ENCODE results near the gene SHOC2. TPM values are rescaled to one million over a fixed set of nuclear protein-coding genes. Genes with fewer than 3 reads are reported as not detected.

SHOC2 gene
- total and polyA plus RNA-seq, 9 of the 15 experiments (the other 6 are each of a cell fraction or from before 2014, with no cell fraction given) = 9.2 to 17.5 (median 14.9) TPM

GRCh38 chr10:110918643-110919348 lies 608 bp upstream of the SHOC2 start, which contains the start of gene BBIP1:
BBIP1 (minus strand) TSS chr10:110919180; CDS start chr10:110918157, 1,023 bp downstream.
- H3K4me3 ChIP-seq = peak within 1 kb of the TSS; percentile 90
- 2% methylated on average over 31 of the region's 40 CpGs for WGBS (ENCODE audit: insufficient coverage, low coverage, missing lambda C conversion rate)
- H3K4me1 ChIP-seq (replicated peaks in 1 of 2; ENCODE audit: control insufficient read depth in 2 of 2, insufficient read depth in 2 of 2, low read length in 2 of 2) = peaks cover 0 to 15% of the 10 kb centered on the region in 2 experiments; a peak in 2 of 5 replicates
- H3K27me3 ChIP-seq (ENCODE audit: control insufficient read depth in 2 of 2, insufficient read depth in 2 of 2, low read length in 2 of 2) = no peaks in the 10 kb centered on the region
- peak; percentile 99 for FAIRE-seq
- ATAC-seq = peak; percentile 91
- DNase-seq (ENCODE audit: extremely low read depth in 1 of 4, low spot score in 3 of 4) = no peak
- no peaks in the 10 kb centered on the region for H3K9me1 ChIP-seq (ENCODE audit: control insufficient read depth, insufficient read depth, low read length)
- TSS peak; percentile 63 for BruUV-seq (replicated peaks)
- ChIA-PET CTCF (ENCODE audit: low intra/inter-chr PET ratio) (no interaction called here), POLR2A (interaction anchor here (0.6 to 2.4 kb wide), 16 partner anchors 8 to 1114 kb away, joined by 3 to 16 read pairs (median 4); partner anchors contain the start of gene PDCD4)
- H3K9ac ChIP-seq (ENCODE audit: insufficient read depth in 1 of 2, low read depth in 2 of 2, low read length in 2 of 2) = peak within 1 kb of the TSS; percentile 95 to 98
- no peaks in the 10 kb centered on the region for H3K36me3 ChIP-seq (ENCODE audit: control insufficient read depth, insufficient read depth, low read length)
- in situ Hi-C loops (cut with MboI) = no loop called here
- peaks cover 46% of the 10 kb centered on the region for H3K79me2 ChIP-seq (ENCODE audit: control insufficient read depth, insufficient read depth, low read length)
- H3K4me2 ChIP-seq (ENCODE audit: insufficient read depth, low read length) = peak within 1 kb of the TSS; percentile 95
- H2AFZ ChIP-seq (ENCODE audit: low read depth, low read length) = peak within 1 kb of the TSS; percentile 99
- intact Hi-C loops (cut with micrococcal nuclease) = no loop called here
- H3K27ac ChIP-seq (ENCODE audit: extremely low read depth, low read depth, low read length) = peak within 1 kb of the TSS; percentile 99
- no peaks in the 10 kb centered on the region for H4K20me1 ChIP-seq (replicated peaks; ENCODE audit: control insufficient read depth, insufficient read depth, low read length)
- no peaks in the 10 kb centered on the region for H3K9me3 ChIP-seq (replicated peaks; ENCODE audit: control insufficient read depth, insufficient read depth, low read depth, low read length)
- TF ChIP-seq, protein P1, sequence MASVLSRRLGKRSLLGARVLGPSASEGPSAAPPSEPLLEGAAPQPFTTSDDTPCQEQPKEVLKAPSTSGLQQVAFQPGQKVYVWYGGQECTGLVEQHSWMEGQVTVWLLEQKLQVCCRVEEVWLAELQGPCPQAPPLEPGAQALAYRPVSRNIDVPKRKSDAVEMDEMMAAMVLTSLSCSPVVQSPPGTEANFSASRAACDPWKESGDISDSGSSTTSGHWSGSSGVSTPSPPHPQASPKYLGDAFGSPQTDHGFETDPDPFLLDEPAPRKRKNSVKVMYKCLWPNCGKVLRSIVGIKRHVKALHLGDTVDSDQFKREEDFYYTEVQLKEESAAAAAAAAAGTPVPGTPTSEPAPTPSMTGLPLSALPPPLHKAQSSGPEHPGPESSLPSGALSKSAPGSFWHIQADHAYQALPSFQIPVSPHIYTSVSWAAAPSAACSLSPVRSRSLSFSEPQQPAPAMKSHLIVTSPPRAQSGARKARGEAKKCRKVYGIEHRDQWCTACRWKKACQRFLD (CRISPR knock-in tag; IDR thresholded peaks at IDR 0.05) = 0 out of 2 replicates have a peak, but pooled peaks have one; percentile 32
- TF ChIP-seq PYGO2 (tag; IDR thresholded peaks at IDR 0.05) (no peak), TAL1 (IDR thresholded peaks at IDR 0.05) (no peak), PHTF2 (CRISPR knock-in tag; IDR thresholded peaks at IDR 0.05) (no peak), ZNF696 (CRISPR knock-in tag; conservative IDR thresholded peaks at IDR 0.05) (no peak), NFRKB (IDR thresholded peaks at IDR 0.05; ENCODE audit: low read depth) (peak; percentile 84), SIX5 (IDR thresholded peaks at IDR 0.05; ENCODE audit: borderline replicate concordance in 1 of 2, insufficient read depth in 1 of 2, low read depth in 1 of 2, low read length in 2 of 2) (peak; percentile 56 to 58; a peak in 3 of 4 replicates), NONO (IDR thresholded peaks at IDR 0.05; ENCODE audit: low read depth in 2 of 2, low read length in 1 of 2) (peak in 1 of 2 experiments; percentile 41; a peak in 1 of 4 replicates), GABPB1 (CRISPR knock-in tag; IDR thresholded peaks at IDR 0.05) (peak; percentile 96), ZZZ3 (IDR thresholded peaks at IDR 0.05) (no peak), MAZ (CRISPR knock-in tag; conservative IDR thresholded peaks at IDR 0.05 in 1 of 2, IDR thresholded peaks at IDR 0.05 in 1 of 2) (peak in 1 of 2 experiments; percentile 43; a peak in 2 of 4 replicates), TCFL5 (CRISPR knock-in tag; conservative IDR thresholded peaks at IDR 0.05) (no peak)
- TF ChIP-seq, protein P2, sequence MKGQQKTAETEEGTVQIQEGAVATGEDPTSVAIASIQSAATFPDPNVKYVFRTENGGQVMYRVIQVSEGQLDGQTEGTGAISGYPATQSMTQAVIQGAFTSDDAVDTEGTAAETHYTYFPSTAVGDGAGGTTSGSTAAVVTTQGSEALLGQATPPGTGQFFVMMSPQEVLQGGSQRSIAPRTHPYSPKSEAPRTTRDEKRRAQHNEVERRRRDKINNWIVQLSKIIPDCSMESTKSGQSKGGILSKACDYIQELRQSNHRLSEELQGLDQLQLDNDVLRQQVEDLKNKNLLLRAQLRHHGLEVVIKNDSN (CRISPR knock-in tag; IDR thresholded peaks at IDR 0.05) = no peak
- TF ChIP-seq, protein P3, sequence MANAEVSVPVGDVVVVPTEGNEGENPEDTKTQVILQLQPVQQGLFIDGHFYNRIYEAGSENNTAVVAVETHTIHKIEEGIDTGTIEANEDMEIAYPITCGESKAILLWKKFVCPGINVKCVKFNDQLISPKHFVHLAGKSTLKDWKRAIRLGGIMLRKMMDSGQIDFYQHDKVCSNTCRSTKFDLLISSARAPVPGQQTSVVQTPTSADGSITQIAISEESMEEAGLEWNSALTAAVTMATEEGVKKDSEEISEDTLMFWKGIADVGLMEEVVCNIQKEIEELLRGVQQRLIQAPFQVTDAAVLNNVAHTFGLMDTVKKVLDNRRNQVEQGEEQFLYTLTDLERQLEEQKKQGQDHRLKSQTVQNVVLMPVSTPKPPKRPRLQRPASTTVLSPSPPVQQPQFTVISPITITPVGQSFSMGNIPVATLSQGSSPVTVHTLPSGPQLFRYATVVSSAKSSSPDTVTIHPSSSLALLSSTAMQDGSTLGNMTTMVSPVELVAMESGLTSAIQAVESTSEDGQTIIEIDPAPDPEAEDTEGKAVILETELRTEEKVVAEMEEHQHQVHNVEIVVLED (CRISPR knock-in tag; IDR thresholded peaks at IDR 0.05) = 0 out of 2 replicates have a peak, but pooled peaks have one; percentile 25

All from K562 (cell line).